Hematopoietic multipotent progenitor cell treated with erythropoietin and hydrocortisone succinate and interleukin-3 and kit ligand, for 15 days (in vitro differentiated cells): ENCODE data around the gene PPP1CA.
"Not testable (repeated sequence)": the region's sequence is repeated elsewhere in the genome, so short reads cannot be mapped to it uniquely, and the experiment has no call there.

Experiments
- DNase-seq: peaks from one replicate; pipeline ENCODE4 v3.0.0-alpha.2; 2015; ENCODE audit warnings: low spot score

PPP1CA gene

DNA sequence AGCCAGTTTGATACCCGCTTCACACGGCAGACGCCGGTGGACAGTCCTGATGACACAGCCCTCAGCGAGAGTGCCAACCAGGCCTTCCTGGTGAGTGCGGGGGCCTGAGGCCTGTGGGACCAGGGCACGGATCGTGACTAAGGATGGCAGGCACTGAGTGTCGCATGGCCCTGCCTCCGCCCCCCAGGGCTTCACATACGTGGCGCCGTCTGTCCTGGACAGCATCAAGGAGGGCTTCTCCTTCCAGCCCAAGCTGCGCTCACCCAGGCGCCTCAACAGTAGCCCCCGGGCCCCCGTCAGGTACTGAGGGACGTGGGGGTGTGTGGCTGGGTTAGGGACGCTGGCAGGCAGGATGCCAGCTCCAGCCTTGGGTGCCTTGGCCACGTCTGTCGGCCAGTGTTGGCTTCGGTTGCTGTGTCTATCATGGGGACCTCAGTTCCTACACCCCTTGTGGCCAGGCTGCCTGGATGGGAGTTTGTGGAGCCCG is 32.8 kb upstream of the PPP1CA start:
- no peak for DNase-seq

DNA sequence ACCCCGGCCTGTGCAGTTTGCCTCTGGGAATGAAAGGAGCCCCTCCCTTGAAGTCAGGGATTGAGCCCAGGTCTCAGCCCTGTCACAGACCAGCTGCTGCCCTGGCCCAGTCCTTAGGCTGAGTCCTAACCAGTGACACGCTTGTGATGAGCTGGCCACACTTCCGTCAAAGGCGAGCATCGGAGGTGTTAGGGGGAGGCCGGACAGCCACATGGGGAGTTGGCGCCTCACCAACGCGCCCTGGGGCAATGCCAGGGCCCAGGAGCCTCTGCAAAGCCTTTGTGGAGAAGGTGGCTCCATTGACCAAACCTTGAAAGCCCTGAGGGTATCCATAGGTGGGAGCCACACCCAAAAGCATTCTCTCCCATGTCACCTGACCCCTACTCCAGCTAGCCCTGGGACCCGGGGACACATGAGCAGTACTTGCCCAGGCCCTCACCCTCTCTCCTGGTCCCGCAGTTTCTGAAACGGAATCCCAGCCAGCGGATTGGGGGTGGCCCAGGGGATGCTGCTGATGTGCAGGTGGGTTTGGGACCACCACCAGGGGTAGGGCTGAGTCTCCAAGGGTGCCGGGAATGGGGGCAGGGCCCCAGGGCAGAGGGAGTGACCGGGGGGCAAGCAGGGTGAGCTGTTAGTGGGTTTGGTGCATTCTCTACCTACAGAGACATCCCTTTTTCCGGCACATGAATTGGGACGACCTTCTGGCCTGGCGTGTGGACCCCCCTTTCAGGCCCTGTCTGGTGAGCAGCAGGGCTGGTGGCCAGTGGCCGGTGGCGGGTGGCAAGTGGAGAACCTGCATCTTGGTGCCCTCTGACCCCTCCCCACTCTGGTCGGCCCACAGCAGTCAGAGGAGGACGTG is 32.1 kb upstream of the PPP1CA start:
- DNase-seq = no peak

DNA sequence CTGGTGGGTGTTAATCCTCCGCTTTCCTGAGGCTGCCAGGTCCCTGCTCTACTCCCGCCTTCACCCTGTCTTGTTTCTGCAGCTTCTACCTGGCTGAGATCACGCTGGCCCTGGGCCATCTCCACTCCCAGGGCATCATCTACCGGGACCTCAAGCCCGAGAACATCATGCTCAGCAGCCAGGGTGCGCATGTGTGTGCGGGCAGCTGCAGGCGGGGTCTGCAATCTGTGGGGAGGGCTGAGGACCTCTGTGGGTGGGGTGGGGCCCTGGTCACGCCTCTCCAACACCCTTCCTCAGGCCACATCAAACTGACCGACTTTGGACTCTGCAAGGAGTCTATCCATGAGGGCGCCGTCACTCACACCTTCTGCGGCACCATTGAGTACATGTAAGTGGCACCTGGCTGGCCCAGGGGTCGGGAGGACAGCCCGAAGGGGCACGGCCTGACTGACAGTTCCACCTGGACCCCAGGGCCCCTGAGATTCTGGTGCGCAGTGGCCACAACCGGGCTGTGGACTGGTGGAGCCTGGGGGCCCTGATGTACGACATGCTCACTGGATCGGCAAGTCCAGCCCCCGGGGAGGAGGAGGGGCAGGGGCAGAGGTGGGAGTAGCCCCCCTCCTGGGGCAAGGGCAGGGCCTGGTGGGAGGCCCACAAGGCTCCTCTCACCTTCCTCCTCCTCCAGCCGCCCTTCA is 31.1 kb upstream of the PPP1CA start:
- no peak for DNase-seq

DNA sequence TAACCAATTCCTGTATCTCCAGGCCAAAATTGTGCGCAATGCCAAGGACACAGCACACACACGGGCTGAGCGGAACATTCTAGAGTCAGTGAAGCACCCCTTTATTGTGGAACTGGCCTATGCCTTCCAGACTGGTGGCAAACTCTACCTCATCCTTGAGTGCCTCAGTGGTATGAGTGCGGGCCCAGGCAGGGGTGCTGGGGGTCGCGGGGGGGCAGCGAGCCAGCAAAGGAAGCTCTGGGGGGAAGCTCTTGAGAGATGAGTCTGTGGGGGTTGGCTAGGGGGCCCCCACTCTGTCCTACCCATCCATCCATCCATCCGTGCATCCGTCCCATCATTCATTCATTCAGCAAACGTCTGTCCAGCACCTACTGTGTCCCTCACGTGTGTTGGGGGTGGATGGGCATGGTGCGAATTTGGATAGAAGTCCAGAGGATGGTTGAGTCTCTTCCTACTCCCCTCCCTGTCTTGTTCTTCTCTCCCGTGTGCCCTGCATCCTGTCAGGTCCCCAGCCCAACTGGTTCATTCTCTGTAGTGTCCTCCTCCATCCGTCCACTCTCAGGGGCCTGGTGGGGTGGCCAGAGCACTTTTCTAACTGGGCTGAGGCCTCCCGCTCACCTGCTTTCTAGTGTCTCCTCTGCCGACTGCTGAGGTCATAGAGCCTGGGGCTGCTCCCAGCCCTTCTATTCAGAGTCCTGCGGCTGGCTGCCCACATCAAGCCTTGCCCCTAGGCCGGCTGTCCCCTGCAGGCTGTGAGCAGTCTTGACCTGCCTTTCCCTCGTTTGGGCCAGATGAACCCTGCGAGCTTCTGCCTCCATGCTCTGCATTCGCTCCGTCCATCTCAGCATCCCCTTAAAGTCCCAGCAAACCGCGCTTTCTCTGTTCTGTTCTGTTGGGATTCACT is 29.9 kb upstream of the PPP1CA start:
- no peak for DNase-seq

DNA sequence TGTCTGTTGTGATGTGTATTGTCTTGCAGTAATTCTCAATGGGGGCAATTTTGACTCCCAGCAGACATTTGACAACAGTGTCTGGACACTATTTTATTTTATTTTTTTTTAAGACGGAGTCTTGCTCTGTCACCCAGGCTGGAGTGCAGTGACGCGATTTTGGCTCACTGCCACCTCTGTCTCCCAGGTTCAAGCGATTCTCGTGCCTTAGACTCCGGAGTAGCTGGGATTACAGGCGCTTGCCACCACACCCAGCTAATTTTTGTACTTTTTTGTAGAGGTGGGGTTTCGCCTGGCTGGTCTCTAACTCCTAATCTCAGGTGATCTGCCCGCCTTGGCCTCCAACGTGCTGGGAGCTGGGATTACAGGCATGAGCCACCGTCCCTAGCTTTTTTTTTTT is 28.1 kb upstream of the PPP1CA start:
- DNase-seq = no peak

DNA sequence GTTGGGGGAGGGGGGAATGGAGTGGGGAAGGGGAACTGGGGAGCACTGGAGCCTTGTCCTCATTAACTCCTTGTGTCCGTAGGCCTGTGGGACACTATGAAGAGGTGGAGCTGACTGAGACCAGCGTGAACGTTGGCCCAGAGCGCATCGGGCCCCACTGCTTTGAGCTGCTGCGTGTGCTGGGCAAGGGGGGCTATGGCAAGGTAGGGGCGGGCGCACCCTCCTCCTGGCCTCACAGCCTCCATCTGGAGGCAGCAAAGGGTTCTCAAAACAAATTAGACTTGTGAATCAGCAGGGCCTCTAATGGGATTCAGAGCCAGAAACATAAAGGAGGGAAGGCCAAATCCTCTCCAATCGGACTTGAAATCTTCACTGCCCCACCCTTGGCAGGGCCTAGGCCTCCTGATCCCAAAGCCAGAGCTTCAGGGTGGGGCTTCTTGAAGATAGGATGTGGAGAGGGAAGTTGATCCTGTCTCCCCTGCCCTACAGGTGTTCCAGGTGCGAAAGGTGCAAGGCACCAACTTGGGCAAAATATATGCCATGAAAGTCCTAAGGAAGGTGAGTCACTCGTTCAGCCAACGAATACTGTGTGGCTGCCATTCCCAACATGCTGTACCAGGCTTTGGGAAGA is 27.5 kb upstream of the PPP1CA start:
- no peak for DNase-seq

DNA sequence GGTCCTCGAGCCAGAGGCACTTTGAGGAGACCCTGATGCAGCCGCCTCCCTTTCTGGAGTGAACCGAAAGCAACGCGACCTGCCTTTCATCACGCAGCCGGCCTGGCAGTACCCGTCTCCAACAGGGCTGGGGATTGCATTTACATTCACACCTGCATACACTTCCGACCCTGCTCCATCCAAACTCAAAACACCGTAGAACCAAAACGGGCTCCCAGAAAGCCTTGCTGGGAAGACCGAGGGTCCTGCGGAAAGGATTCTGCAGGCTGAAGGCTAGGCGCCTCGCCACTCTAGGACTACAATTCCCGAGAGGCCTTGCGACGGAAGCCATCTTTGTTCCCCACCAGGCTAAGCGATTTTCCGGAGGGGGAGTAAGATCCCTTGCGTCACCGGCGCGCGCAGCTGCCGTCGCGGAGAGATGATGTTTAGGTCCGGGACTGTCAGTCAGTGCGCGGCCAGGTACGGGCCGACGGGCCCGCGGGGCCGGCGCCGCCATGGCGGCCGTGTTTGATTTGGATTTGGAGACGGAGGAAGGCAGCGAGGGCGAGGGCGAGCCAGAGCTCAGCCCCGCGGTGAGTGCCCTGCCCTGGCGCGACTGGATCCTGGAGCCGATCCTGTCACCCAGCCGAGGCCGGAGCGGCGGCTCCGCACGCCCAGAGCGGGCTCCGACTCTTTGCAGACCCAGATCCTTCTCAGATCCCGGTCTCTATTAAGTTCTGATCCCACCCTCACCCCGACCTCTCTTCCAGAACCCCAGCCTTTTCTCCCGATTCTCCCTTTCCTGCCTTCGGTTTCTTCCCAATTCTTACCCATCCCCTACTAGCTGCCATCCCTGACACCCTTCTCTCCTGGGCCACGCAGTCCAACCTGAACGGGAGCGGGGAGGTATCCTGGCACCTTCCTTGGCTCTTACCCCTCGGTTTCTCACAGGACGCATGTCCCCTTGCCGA is 26.7 kb upstream of the PPP1CA start, which contains the start of gene RPS6KB2:
Gene RPS6KB2, plus strand, starts transcription at position 443 of the 950 bp plus-strand sequence. Its CDS starts 52 bp downstream, at position 495.
- DNase-seq = peak; percentile 99

DNA sequence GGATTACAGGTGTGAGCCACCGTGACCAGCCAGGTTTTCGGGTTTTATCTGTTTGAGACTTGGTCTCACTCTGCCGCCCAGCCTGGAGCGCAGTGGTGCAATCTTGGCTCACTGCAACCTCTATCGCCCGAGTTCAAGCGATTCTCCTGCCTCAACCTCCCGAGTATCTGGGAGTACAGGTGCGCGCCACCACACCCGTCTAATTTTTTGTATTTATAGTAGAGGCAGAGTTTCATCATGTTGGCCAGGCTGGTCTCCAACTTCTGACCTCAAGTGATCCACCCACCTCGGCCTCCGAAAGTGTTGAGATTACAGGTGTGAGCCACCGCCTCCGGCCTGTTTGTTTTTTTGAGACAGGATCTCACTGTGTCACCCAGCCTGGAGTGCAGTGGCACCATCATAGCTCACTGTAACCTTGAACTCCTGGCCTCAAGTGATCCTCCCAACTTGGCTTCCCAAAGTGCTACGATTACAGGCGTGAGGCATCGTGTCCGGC is 25.8 kb upstream of the PPP1CA start:
- not testable (repeated sequence) for DNase-seq

DNA sequence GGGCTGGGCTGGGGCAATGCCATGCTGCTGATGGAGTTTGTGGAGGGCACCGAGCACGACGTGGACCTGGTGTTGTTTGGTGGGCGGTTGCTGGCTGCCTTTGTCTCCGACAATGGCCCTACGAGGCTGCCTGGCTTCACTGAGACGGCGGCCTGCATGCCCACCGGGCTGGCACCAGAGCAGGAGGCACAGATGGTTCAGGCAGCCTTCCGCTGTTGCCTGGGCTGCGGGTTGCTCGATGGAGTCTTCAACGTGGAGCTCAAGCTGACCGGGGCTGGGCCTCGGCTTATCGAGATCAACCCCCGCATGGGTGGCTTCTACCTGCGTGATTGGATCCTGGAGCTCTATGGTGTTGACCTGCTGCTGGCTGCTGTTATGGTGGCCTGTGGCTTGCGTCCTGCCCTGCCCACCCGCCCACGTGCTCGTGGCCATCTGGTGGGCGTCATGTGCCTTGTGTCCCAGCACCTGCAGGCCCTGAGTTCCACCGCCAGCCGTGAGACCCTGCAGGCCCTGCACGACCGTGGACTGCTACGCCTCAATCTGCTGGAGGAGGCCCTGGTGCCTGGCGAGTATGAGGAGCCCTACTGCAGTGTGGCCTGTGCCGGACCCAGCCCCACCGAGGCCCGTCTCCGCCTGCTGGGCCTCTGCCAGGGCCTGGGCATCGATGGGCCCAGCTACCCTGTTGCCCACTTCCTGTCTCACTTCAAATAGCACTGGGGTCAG is 22.4 kb upstream of the PPP1CA start:
- DNase-seq = no peak

DNA sequence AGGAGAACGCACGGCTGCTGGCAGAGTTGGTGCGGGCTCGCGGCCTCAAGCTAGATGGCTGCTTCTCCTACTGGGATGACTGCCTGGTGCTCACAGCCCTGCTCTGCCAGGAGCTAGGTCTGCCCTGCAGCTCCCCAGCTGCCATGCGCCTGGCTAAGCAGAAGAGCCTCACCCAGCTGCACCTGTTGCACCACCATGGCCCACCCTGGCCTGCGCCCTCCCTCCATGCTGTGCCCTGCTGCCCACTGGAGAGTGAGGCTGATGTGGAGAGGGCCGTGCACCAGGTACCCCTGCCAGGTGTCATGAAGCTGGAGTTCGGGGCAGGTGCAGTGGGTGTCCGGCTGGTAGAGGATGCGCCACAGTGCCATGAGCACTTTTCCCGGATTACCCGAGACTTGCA is 21.8 kb upstream of the PPP1CA start:
- no peak for DNase-seq

DNA sequence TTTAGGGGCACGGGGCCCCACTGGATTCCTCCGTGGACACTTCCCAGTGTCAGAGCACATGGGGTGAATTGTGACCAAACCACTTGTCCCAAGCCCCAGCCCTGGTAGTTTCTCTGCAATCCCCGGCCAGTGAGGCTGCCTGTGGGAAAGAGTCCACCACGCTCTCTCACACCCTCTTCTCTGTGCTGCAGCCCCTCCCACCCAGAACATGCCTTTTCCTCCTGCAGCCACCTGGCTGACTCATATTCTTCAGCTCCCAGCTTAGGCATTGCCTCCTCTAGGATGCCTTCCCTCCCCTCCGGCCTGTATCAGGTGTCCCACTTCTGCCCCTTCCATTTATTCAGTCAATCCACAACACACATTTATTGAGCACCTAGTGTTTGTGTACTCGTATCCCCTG is 21.2 kb upstream of the PPP1CA start:
- no peak for DNase-seq

DNA sequence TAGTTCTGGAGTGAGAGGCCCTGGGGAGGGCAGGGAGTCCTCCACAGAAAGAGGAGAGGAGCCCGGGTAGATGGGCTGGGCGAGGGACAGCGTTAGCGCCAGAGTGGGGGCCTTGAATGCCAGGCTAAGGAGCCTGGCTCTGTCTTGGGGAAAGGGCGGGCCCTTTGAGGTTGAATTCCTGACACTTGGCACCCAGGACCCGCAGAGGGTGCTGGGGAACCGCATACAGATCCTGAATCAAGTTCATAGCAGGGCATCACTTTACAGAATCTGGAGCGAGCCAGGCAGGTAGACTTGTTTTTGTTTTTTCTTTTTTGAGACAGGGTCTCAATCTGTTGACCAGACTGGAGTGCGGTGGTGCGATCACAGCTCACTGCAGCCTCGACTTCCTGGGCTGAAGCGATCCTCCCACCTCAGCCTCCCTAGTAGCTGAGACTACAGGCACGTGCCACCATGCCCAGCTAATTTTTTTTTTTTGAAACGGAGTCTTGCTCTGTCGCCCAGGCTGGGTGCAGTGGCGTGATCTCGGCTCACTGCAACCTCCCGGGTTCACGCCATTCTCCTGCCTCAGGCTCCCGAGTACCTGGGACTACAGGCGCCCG is 19.9 kb upstream of the PPP1CA start:
- no peak for DNase-seq

DNA sequence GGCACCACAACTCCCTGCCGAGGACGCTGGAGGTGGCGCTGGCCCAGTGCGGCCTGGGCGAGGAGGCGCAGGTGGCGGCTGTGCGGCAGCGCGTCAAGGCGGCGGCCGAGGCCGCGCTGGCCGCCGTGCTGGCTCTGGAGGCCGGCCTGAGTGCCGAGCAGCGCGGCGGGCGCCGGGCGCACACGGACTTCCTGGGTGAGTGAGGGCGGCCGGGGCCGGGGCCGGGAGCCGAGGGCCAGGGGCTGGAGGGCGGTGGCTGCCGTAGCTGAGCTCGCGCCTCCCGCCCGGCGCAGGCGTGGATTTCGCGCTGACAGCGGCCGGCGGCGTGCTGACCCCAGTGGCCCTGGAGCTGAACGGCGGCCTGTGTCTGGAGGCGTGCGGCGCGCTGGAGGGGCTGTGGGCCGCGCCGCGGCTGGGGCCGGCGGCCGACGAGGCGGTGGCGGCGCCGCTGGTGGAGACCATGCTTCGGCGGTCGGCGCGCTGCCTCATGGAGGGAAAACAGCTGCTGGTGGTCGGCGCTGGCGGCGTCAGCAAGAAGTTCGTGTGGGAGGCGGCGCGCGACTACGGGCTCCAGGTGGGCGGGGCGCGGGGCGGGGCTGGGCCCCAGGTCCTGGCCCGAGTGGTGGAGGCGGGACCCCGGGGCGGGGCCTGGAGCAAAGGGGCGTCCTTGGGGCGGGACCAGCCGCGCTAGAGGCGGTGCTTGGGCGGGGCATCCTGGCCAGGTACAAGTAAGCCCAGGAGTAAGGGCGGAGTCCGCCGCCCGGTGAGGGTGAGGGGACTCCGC is 19.2 kb upstream of the PPP1CA start:
- DNase-seq = peak; percentile 93

DNA sequence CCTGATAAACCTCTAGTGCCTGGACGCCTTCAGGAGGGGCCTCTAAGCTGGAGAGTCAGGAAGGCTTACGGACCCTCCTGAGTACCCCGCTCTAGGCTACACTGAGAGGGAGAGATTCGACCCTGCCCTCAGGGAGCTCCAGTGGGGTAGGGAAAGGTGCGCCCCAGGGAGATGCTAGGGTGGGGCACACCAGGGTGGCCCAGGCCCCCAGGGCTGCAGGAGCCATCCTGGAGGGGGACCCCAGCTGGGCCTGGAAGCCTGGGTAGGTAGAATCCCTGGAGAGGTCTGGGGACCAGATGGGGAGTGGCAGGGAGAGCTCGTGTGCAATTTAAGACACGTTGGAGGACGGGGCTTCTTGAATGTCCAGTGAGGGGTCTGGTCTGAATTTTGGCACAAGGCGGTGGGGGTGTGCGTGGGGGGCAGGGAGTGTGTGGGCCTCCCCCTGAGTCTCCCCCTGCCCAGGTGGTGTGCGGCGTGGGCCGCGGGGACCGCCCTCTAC is 18.5 kb upstream of the PPP1CA start:
- no peak for DNase-seq

DNA sequence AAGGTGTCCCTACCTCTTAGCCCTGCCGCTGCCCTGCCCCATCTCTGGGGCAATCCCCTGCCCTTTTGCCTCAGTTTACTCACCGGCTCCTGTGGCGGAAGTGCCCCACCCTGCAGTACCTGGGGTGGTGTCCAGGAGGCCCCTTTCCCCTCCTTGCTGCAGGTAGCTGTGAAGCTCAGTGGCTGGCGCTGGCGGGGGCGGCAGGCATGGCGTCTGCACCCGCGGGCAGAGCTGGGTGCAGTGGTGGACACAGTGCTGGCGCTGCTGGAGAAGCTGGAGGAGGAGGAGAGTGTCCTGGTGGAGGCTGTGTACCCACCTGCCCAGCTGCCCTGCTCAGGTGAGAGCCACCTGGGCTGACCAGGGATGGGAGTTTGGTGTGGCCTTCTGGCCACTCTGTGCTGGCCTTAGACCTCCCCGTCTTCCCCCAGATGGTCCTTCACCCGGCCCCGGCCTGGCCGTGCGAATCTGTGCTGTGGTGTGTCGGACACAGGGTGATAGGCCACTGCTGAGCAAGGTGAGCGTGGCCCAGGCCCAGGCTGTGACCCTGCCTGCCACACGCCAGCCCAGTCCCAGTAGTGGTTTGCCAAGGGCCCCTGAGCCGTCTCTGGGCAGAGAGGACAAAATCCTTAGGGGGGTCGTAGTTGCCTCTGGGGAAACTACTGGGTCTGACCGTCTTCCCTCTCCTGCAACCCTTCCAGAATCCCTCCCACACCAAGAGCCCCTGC is 17.8 kb upstream of the PPP1CA start:
- DNase-seq = no peak

DNA sequence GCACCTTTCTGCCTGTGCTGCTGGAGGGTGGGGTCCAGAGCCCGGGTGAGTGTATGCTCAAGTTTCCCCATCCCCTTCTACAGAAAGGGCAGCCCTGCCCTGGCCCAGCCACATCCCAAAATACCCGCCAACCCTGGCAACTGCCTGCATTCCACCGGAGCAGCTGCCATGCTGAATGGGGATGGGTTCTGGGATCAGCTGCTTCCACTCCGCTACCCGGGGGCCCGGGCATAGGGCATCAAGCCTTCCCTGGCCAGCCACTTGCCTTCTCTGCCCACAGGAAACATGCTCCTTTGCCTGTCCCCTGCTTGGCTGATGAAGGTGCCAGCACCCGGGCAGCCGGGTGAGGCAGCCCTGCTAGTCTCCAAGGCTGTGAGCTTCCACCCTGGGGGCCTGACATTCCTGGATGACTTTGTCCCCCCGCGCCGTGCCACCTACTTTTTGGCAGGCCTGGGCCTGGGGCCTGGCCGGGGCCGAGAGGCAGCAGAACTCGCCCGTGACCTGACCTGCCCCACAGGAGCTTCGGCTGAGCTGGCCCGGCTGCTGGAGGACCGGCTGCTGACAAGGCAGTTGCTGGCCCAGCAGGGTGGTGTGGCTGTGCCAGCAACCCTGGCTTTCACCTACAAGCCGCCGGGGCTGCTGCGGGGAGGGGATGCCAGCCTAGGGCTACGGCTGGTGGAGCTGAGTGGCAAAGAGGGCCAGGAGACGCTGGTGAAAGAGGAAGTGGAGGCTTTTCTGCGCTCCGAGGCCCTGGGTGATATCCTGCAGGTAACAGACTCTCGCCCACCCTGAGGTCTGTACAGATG is 17.0 kb upstream of the PPP1CA start:
- no peak for DNase-seq

DNA sequence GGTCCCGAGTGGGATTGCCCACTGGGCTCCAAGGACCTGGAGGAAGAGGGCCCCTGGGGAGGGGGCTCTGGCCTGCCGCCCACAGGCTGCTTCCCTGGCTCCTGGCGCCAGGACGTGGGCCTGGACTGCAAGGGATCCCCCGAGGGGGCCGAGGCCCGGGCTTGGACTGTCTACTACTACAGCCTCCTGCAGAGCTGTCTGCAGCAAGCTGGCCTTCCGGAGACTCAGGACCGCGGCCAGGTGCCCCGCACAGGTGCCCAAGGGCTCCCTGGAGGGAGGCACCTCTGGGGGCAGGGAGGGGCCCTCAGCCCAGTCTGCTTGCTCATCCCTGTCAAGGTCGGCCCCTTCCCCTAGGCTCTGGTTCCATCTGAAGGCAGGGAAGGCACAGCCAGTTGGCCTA is 15.8 kb upstream of the PPP1CA start:
- DNase-seq = no peak
